ENCODE data around the gene POLR3K.

POLR3K gene

DNA sequence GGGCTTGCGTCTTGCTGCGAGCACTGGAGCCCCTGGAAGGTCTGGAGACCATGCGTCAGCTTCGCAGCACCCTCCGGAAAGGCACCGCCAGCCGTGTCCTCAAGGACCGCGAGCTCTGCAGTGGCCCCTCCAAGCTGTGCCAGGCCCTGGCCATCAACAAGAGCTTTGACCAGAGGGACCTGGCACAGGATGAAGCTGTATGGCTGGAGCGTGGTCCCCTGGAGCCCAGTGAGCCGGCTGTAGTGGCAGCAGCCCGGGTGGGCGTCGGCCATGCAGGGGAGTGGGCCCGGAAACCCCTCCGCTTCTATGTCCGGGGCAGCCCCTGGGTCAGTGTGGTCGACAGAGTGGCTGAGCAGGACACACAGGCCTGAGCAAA is 32.0 kb upstream of the POLR3K start:
- no peak for TF ChIP-seq EZH2 (IDR thresholded peaks at IDR 0.05; ENCODE audit: borderline replicate concordance, low read depth, low read length, severe bottlenecking)
- TF ChIP-seq, protein P1, sequence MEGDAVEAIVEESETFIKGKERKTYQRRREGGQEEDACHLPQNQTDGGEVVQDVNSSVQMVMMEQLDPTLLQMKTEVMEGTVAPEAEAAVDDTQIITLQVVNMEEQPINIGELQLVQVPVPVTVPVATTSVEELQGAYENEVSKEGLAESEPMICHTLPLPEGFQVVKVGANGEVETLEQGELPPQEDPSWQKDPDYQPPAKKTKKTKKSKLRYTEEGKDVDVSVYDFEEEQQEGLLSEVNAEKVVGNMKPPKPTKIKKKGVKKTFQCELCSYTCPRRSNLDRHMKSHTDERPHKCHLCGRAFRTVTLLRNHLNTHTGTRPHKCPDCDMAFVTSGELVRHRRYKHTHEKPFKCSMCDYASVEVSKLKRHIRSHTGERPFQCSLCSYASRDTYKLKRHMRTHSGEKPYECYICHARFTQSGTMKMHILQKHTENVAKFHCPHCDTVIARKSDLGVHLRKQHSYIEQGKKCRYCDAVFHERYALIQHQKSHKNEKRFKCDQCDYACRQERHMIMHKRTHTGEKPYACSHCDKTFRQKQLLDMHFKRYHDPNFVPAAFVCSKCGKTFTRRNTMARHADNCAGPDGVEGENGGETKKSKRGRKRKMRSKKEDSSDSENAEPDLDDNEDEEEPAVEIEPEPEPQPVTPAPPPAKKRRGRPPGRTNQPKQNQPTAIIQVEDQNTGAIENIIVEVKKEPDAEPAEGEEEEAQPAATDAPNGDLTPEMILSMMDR (IDR thresholded peaks at IDR 0.05; ENCODE audit: borderline replicate concordance, extremely low read depth, low read length, poor library complexity, severe bottlenecking), result no peak
- no peaks in the 10 kb centered on the region for H3K9me3 ChIP-seq (ENCODE audit: insufficient read depth, low read length, severe bottlenecking)
- peaks cover 46% of the 10 kb centered on the region for H4K20me1 ChIP-seq (ENCODE audit: insufficient read depth, low read length)
- ATAC-seq (ENCODE audit: insufficient read depth, low read depth), result no peak
- H3K4me1 ChIP-seq (ENCODE audit: insufficient read depth, low read length), result peaks cover 4% of the 10 kb centered on the region
- 0 out of 2 replicates have a peak, but pooled peaks cover 2% of the 10 kb centered on the region for H3K79me2 ChIP-seq (ENCODE audit: insufficient read depth, low read length)
- H3K36me3 ChIP-seq (ENCODE audit: insufficient read depth, low read length), result peaks cover 63% of the 10 kb centered on the region
- peak overlapping the region; percentile 57; the same call in 1 of the 2 replicates for H3K27ac ChIP-seq (ENCODE audit: low read length)
- H3K27me3 ChIP-seq (ENCODE audit: insufficient read depth, low read length, poor library complexity), result no peaks in the 10 kb centered on the region
- H2AFZ ChIP-seq (ENCODE audit: low read depth, low read length), result no peak overlapping the region
- no peak overlapping the region for H3K9ac ChIP-seq (ENCODE audit: low read depth, low read length)
- no peak overlapping the region for H3K4me3 ChIP-seq (ENCODE audit: low read depth in 1 of 2, low read length in 2 of 2)
- H3K4me2 ChIP-seq (ENCODE audit: insufficient read depth, low read length), result no peak overlapping the region
- no peak for DNase-seq

DNA sequence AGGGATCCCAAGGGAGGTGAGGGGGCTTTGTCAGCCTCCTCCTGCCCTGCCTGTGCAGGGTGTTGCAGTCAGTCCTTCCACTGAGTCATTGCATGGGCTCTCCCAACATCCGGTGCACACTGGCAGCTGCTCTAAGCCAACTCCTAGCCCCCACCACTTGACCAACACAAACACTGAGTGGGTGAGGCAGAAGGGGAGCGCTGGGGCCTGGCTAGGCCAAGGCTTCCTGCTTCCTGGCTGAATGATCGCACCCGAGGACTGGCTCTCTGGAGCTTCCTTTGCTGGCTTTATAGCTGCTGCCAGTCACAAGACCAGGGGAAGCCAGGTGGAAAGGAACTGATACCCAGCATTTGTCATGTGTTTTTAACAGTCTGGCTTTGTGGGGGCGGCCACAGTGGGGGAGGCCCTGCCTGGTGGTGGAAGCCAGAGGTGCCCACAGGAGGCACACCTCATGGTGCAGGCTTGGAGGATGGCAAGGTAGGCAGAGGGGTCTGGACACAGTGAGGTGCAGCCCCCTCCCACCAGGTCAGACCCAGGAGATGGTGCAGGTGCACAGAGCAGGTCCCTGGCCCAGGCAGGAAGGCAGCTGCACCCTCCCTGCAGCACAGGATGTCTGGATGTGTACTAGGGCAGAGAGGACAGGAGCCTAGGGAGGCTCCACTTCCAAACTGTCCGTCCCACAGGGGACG is 31.5 kb upstream of the POLR3K start:
- H3K4me3 ChIP-seq (ENCODE audit: low read depth in 1 of 2, low read length in 2 of 2), result no peak overlapping the region
- no peak overlapping the region for H3K4me2 ChIP-seq (ENCODE audit: insufficient read depth, low read length)
- H3K79me2 ChIP-seq (ENCODE audit: insufficient read depth, low read length), result 0 out of 2 replicates have a peak, but pooled peaks cover 2% of the 10 kb centered on the region
- DNase-seq (peak; percentile 21), ATAC-seq (ENCODE audit: insufficient read depth, low read depth) (peak; percentile 32)
- H3K36me3 ChIP-seq (ENCODE audit: insufficient read depth, low read length), result peaks cover 62% of the 10 kb centered on the region
- H2AFZ ChIP-seq (ENCODE audit: low read depth, low read length), result no peak overlapping the region
- H3K4me1 ChIP-seq (ENCODE audit: insufficient read depth, low read length), result peaks cover 4% of the 10 kb centered on the region
- H3K9me3 ChIP-seq (ENCODE audit: insufficient read depth, low read length, severe bottlenecking), result no peaks in the 10 kb centered on the region
- peaks cover 43% of the 10 kb centered on the region for H4K20me1 ChIP-seq (ENCODE audit: insufficient read depth, low read length)
- TF ChIP-seq EZH2 (IDR thresholded peaks at IDR 0.05; ENCODE audit: borderline replicate concordance, low read depth, low read length, severe bottlenecking), result no peak
- TF ChIP-seq, protein P1 (IDR thresholded peaks at IDR 0.05; ENCODE audit: borderline replicate concordance, extremely low read depth, low read length, poor library complexity, severe bottlenecking), result no peak
- H3K27ac ChIP-seq (ENCODE audit: low read length), result peak overlapping the region; percentile 57
- no peak overlapping the region; the same call in 1 of the 2 replicates for H3K9ac ChIP-seq (ENCODE audit: low read depth, low read length)
- no peaks in the 10 kb centered on the region for H3K27me3 ChIP-seq (ENCODE audit: insufficient read depth, low read length, poor library complexity)

DNA sequence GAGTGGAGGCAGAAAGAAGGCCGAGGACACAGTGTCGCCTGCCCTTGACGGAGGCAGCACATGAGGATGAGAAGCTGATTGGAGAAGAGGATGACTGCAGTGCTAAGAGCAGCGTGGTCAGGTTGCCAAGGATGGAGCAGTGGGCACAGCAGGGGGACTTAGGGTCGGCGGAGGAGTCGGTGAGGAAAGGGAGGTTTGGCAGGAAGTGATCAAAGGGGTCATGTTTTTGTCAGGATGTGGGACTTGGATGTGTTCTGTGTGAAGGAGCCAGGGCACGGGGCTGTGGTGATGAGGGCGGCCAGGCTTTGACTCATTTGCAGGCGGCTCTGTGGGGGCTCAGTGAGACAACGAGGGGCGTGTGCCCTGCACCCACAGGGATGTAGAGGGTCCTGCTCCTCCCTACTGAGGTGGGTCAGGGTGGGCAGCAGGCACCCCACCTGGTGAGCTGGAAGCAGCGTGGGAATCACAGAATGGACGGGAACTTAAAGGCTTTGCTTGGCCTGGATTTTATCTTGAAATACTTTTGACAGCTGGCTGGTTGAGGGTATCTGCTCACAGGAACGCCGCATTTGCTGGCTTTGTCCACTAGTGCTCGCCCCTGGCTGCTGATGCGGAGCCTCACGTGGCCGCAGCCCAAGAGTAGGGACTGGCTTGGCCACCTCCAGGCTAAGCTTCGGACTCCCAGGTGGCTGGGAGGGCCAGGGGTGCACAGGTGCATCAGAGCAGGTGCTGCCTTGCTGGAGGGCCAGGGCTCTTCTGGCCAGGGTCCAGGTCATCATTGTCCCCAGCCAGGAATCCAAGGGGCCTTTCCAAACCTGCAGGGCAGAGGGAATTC is 30.6 kb upstream of the POLR3K start:
- ATAC-seq (ENCODE audit: insufficient read depth, low read depth) (peak; percentile 49), DNase-seq (peak; percentile 32)
- Histone ChIP-seq H3K36me3 (ENCODE audit: insufficient read depth, low read length) (peaks cover 62% of the 10 kb centered on the region), H3K9me3 (ENCODE audit: insufficient read depth, low read length, severe bottlenecking) (no peaks in the 10 kb centered on the region), H3K27me3 (ENCODE audit: insufficient read depth, low read length, poor library complexity) (no peaks in the 10 kb centered on the region), H3K9ac (ENCODE audit: low read depth, low read length) (no peak overlapping the region), H3K4me1 (ENCODE audit: insufficient read depth, low read length) (peaks cover 11% of the 10 kb centered on the region), H3K4me2 (ENCODE audit: insufficient read depth, low read length) (no peak overlapping the region), H3K27ac (ENCODE audit: low read length) (peak overlapping the region; percentile 57; the same call in 1 of the 2 replicates), H2AFZ (ENCODE audit: low read depth, low read length) (no peak overlapping the region), H3K4me3 (ENCODE audit: low read depth in 1 of 2, low read length in 2 of 2) (no peak overlapping the region), H4K20me1 (ENCODE audit: insufficient read depth, low read length) (peaks cover 39% of the 10 kb centered on the region), H3K79me2 (ENCODE audit: insufficient read depth, low read length) (peaks cover 3% of the 10 kb centered on the region; the same call in 1 of the 2 replicates)
- TF ChIP-seq, protein P1 (IDR thresholded peaks at IDR 0.05; ENCODE audit: borderline replicate concordance, extremely low read depth, low read length, poor library complexity, severe bottlenecking), result no peak
- no peak for TF ChIP-seq EZH2 (IDR thresholded peaks at IDR 0.05; ENCODE audit: borderline replicate concordance, low read depth, low read length, severe bottlenecking)
